8988T (cell line): ENCODE measurements around the gene KRTAP4-12.
"Not testable (repeated sequence)": the region's sequence is repeated elsewhere in the genome, so short reads cannot be mapped to it uniquely, and the experiment has no call there.

Experiments
- DNase-seq: peaks from one replicate; pipeline ENCODE4 v3.0.0; 2011

The KRTAP4-12 gene

GRCh38 chr17:41123991-41124371 lies at the start of gene KRTAP4-12:
KRTAP4-12 (minus strand) TSS chr17:41124182; CDS start chr17:41124122, 60 bp downstream.
- not testable (repeated sequence) for DNase-seq

- DNase-seq: no peak
Observed at GRCh38 chr17:41171886-41172285, 47.9 kb upstream of the KRTAP4-12 start.

- DNase-seq: no peak
Observed at GRCh38 chr17:41168121-41168520, 44.1 kb upstream of the KRTAP4-12 start, which contains the start of gene KRTAP4-3. KRTAP4-3 (minus strand) TSS chr17:41168221; CDS start chr17:41168172, 49 bp downstream.

- DNase-seq: no peak
Observed at GRCh38 chr17:41167561-41167960, 43.6 kb upstream of the KRTAP4-12 start.

GRCh38 chr17:41163828-41164227 lies 39.8 kb upstream of the KRTAP4-12 start:
- DNase-seq: no peak

GRCh38 chr17:41160648-41161047 lies 36.7 kb upstream of the KRTAP4-12 start, which contains the start of gene KRTAP4-4:
KRTAP4-4 (minus strand) TSS chr17:41160748; CDS start chr17:41160691, 57 bp downstream.
- no peak for DNase-seq

- not testable (repeated sequence) for DNase-seq
Observed at GRCh38 chr17:41160190-41160589, 36.2 kb upstream of the KRTAP4-12 start.

- no peak for DNase-seq
Observed at GRCh38 chr17:41153856-41154255, 29.9 kb upstream of the KRTAP4-12 start.

GRCh38 chr17:41151525-41151924 lies 27.5 kb upstream of the KRTAP4-12 start:
- no peak for DNase-seq

GRCh38 chr17:41150026-41150425 lies 26.0 kb upstream of the KRTAP4-12 start:
- no peak for DNase-seq

- DNase-seq: no peak
Observed at GRCh38 chr17:41149652-41149985, 25.6 kb upstream of the KRTAP4-12 start, which contains the start of gene KRTAP4-5. KRTAP4-5 (minus strand) TSS chr17:41149825; CDS start chr17:41149767, 58 bp downstream.

- DNase-seq: not testable (repeated sequence)
Observed at GRCh38 chr17:41148971-41149651, 25.1 kb upstream of the KRTAP4-12 start.

GRCh38 chr17:41147531-41148204 lies 23.7 kb upstream of the KRTAP4-12 start:
- DNase-seq: no peak

- DNase-seq: no peak
Observed at GRCh38 chr17:41145261-41145660, 21.3 kb upstream of the KRTAP4-12 start.

GRCh38 chr17:41144846-41145245 lies 20.9 kb upstream of the KRTAP4-12 start:
- DNase-seq: no peak

- DNase-seq: no peak
Observed at GRCh38 chr17:41141361-41141760, 17.4 kb upstream of the KRTAP4-12 start.

- no peak for DNase-seq
Observed at GRCh38 chr17:41140360-41141131, 16.6 kb upstream of the KRTAP4-12 start, which contains the start of gene KRTAP4-6. KRTAP4-6 (minus strand) TSS chr17:41140544; CDS start chr17:41140487, 57 bp downstream.

- DNase-seq: not testable (repeated sequence)
Observed at GRCh38 chr17:41139865-41140264, 15.9 kb upstream of the KRTAP4-12 start.

GRCh38 chr17:41133880-41134735 lies 10.1 kb upstream of the KRTAP4-12 start:
- no peak for DNase-seq

- no peak for DNase-seq
Observed at GRCh38 chr17:41131979-41132378, 8.0 kb upstream of the KRTAP4-12 start.

- DNase-seq: no peak
Observed at GRCh38 chr17:41127371-41127770, 3.4 kb upstream of the KRTAP4-12 start.

- no peak for DNase-seq
Observed at GRCh38 chr17:41126412-41126811, 2.4 kb upstream of the KRTAP4-12 start.
